EL (cell line): Measurements from ENCODE around the gene INTS3.
A peak's percentile ranks its signal among the peaks of the same experiment; 100 is the strongest.
"Not testable (repeated sequence)": the region's sequence is repeated elsewhere in the genome, so short reads cannot be mapped to it uniquely, and the experiment has no call there.

Experiments used
- DNase-seq: peaks from one replicate; pipeline ENCODE4 v3.0.0-alpha.2; 2016

INTS3 gene

GRCh38 chr1:153779781-153780541 lies 52.1 kb downstream of the INTS3 start:
- DNase-seq: no peak

GRCh38 chr1:153780551-153780950 lies 52.7 kb downstream of the INTS3 start:
- no peak for DNase-seq

- not testable (repeated sequence) for DNase-seq
These were observed 54.8 kb downstream of the INTS3 start for GRCh38 chr1:153782648-153783047.

GRCh38 chr1:153783233-153784190 lies 55.7 kb downstream of the INTS3 start:
- DNase-seq: peak; percentile 88

GRCh38 chr1:153786038-153786790 lies 58.4 kb downstream of the INTS3 start:
- DNase-seq: no peak

- peak; percentile 19 for DNase-seq
These were observed 61.7 kb downstream of the INTS3 start for GRCh38 chr1:153789478-153790034.

GRCh38 chr1:153790313-153790965 lies 62.6 kb downstream of the INTS3 start:
- DNase-seq: peak; percentile 60

GRCh38 chr1:153790966-153791647 lies 63.3 kb downstream of the INTS3 start:
- peak; percentile 85 for DNase-seq

GRCh38 chr1:153791648-153792253 lies 63.9 kb downstream of the INTS3 start:
- DNase-seq: peak; percentile 61

GRCh38 chr1:153792631-153793041 lies 64.8 kb downstream of the INTS3 start:
- DNase-seq: no peak

- no peak for DNase-seq
These were observed 65.6 kb downstream of the INTS3 start for GRCh38 chr1:153793261-153793972.

GRCh38 chr1:153793973-153794615 lies 66.2 kb downstream of the INTS3 start:
- DNase-seq: no peak

- DNase-seq: no peak
These were observed 66.9 kb downstream of the INTS3 start for GRCh38 chr1:153794624-153795329.

GRCh38 chr1:153795330-153795837 lies 67.5 kb downstream of the INTS3 start:
- DNase-seq: no peak

GRCh38 chr1:153795934-153796785 lies 68.3 kb downstream of the INTS3 start:
- DNase-seq: no peak

- peak; percentile 66 for DNase-seq
These were observed 69.2 kb downstream of the INTS3 start for GRCh38 chr1:153796786-153797659.

GRCh38 chr1:153798468-153798780 lies 70.6 kb downstream of the INTS3 start:
- no peak for DNase-seq
